ENCODE results near the gene LINGO4.

- TF ChIP-seq CTCF (IDR thresholded peaks at IDR 0.05; ENCODE audit: poor library complexity) (no peak), EZH2 (IDR thresholded peaks at IDR 0.05; ENCODE audit: borderline replicate concordance) (no peak)
These were observed 4.4 kb downstream of the LINGO4 start for GRCh38 chr1:151800830-151801229.

Data from hepatocyte (in vitro differentiated cells).